PC-3 (cell line): ENCODE measurements around the gene CACNA1C.

Experiments
- CTCF ChIP-seq: fragments of 300-600 bp; sonication (generic); conservative IDR thresholded peaks from 2 replicates; pipeline ENCODE4 v1.5.1; 2017; ENCODE audit warnings: antibody characterized with exemption, low read depth, mild to moderate bottlenecking, low read length
- EZH2 ChIP-seq: fragments of 300-600 bp; sonication (generic); IDR thresholded peaks from one replicate; pipeline ENCODE4 v1.6.1; 2017; ENCODE audit warnings: antibody characterized with exemption, mild to moderate bottlenecking, low read length; ENCODE audit not compliant: unreplicated experiment
- EZH2phosphoT487 ChIP-seq: fragments of 300-600 bp; sonication (generic); IDR thresholded peaks from 2 replicates; pipeline ENCODE4 v1.6.1; 2018; ENCODE audit warnings: mild to moderate bottlenecking, antibody characterized with exemption, low read length, borderline replicate concordance

- TF ChIP-seq CTCF (no peak), EZH2phosphoT487 (no peak), EZH2 (no peak)
Observed at GRCh38 chr12:2664721-2665577, 612.2 kb downstream of the CACNA1C start.
